ENCODE data around the gene KIF26A.
"Not testable (repeated sequence)": the region's sequence is repeated elsewhere in the genome, so short reads cannot be mapped to it uniquely, and the experiment has no call there.

- not testable (repeated sequence) for TF ChIP-seq CTCF (IDR thresholded peaks at IDR 0.05; ENCODE audit: insufficient read depth, low read depth, low read length); EZH2 (IDR thresholded peaks at IDR 0.05; ENCODE audit: insufficient read depth, low read length)
Measured at GRCh38 chr14:104225278-104226190, 87.1 kb downstream of the KIF26A start.

Data from astrocyte (in vitro differentiated cells and primary cell).